NCI-H524 (cell line): Measurements from ENCODE around the gene AP3S1.
"Not testable (repeated sequence)": the region's sequence is repeated elsewhere in the genome, so short reads cannot be mapped to it uniquely, and the experiment has no call there.

ENCODE experiments used
- DNase-seq, 2 experiments: peaks; one replicate each; lab custom pipeline; 2025; lab: John Stamatoyannopoulos, UW

Gene AP3S1

GRCh38 chr5:115841382-115842088 lies at the start of gene AP3S1, which contains the start of gene ATG12:
AP3S1 (plus strand) TSS chr5:115841935; CDS start chr5:115842038, 103 bp downstream.
ATG12 (minus strand) TSS chr5:115841565; CDS start chr5:115841552, 13 bp downstream.
- peak; percentile 84 to 90 for DNase-seq

DNA sequence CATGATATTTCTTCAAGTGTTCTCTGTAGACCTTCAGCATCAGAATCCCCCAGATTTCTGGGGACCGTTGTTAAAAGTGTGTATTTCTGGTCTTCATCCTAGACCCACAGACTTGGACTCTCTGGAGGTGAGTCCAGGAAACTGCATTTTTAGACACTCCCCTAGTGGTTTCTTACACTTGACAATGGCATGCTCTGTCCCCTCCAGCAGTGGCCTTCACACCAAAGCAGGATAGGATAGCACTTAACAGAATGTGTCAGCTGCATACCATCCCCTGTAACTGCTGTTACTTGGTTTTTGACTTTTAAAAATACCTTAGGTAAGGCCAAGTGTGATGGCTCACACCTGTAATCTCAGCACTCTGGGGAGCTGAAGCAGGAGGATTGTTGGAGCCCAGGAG lies 46.0 kb upstream of the AP3S1 start:
- DNase-seq, result no peak

DNA sequence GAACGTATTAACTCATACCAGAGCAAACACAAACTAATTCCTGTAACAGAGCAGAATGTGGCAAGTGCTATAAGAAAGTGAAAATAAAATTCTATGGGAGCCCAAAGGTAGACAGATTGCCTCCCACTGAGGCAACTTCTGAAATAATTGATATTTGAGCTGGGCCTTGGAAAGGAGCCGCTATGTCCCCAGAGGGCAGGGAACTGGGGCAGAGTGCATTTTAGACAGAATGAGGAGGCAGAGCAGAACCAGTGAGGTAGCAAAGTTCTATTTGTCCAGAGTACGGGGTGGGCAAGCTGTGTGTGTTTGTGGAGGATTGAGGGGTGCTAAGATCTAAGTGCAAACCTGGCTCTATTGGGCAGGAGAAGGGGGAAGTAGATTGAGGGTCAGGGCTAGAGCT lies 45.1 kb upstream of the AP3S1 start:
- DNase-seq, result no peak

DNA sequence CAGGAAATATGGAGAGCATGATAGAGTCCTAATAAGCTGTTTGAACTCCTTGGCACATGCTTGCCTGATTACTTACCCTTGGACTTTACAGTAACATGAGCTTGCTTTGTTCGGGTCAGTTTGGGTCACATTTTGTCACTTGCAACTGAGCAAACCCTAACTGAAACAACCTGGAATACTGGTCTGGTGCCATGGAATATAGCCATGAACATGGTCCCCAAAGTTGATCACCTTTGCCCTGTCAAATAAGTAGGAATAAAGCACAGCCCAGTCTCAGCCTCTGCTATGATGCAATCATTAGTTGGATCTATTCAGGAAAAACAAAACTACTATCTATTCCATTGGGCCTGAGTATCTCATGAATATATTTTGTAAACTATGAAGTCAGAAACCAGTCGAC lies 43.5 kb upstream of the AP3S1 start:
- DNase-seq, result no peak

DNA sequence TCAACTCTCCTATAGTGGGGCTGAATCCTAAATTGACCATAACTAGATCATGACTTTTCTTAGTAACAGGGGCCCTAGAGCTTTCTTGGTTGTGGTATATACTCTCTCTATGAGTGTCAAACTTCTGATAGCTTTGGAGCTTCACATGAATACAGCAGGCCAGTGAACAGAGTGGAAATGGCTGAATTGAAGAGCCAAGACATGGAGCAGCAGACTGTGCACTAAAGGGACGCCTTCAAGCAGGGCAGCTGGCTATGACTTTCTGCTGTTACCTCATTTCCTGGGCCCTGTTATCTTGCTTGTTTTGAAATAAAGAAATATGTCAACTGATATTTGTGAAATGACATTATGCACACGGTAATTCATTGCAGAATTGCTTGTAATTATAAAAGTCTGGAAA lies 41.6 kb upstream of the AP3S1 start:
- no peak for DNase-seq

GRCh38 chr5:115801152-115801551 lies 40.6 kb upstream of the AP3S1 start:
- no peak for DNase-seq

DNA sequence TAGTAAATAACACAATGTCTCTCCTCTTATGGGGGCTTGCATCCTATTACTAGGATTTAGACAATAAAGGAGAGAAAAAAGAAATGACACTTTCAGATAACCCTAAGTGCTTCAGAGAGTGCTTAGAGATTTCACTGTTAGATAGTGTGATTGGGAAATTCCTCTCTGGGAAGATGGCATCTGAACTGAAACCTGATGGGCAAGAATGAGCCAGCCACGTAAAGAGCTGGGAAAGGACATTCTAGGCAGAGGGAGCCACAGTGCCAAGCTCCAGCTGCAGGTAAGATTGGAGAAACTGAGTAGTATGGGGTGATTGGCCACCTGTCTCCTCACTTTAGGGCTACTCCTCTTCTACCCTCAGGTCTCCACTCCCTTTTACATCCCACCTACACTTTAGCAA lies 39.8 kb upstream of the AP3S1 start:
- no peak for DNase-seq

DNA sequence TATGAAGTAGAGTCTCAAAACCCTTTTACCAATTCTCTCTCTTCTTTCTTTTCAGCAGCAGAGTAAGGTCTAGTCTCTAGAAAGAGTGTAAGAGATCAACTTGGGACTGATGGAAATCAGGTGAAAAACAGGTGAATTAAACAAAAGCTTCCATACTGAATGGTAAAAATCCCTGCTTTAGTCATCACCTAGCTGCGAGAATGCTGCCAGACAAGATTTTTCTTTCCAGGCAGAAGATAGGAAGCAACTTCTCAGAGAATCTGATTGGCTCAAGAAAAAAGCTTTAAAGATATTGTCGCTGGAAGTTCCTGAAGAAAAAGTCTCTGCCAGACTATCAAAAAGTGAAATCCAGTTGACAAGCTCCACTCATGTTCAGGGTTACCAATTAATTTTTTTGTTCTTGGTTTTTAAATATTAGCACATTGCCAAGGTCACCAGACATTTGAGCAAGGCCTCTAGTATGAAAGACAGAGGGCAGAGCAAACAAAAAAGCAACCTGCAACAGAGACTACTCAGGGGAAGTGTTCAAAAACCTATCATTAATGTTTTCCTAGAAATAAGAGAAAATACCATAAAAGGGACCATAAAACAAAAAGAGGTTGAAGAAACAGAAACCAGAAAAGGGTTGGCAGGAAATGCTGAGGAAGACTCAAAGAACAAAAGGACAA lies 34.6 kb upstream of the AP3S1 start:
- no peak for DNase-seq

DNA sequence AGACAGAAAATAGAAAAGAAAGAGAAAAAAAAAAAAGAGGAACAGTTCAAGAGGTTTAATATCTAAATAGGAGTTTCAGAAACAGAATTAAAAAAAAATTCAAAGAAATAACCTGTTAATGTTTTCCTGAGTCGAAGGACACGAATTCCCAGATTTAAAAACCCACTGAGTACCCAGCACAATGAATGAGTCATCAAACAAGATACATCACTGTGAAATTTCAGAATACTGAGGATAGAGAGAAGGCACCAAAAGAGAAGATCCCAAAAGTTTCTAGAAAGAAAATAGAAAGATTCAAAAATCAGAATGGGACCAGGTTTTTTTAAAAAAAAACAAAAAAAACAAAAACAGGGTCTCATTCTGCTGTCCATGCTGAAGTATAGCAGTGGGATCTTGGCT lies 34.1 kb upstream of the AP3S1 start:
- no peak for DNase-seq

- DNase-seq, result not testable (repeated sequence)
Measured at GRCh38 chr5:115808066-115808465, 33.7 kb upstream of the AP3S1 start.

DNA sequence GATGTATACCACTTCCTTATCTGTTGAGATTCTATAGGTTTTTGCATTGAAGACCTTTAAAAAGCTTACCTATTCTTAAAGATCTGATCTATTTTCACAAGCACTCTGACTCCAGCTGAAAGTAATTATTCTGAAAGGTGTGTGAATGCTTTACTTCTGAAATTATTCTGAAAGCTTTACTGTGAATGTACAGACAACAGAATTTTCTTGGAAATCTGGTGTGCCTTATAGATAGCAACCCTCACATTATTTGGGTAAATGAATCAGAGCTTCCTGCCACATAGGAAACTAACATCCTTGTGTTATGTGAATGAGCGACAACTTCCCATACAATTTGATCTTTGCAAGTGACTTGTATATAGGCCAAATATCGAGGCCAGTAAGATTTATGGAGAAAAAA lies 31.8 kb upstream of the AP3S1 start:
- DNase-seq, result no peak

- no peak for DNase-seq
Measured at GRCh38 chr5:115810761-115811160, 31.0 kb upstream of the AP3S1 start.

GRCh38 chr5:115811406-115811805 lies 30.3 kb upstream of the AP3S1 start:
- no peak for DNase-seq

GRCh38 chr5:115812372-115812771 lies 29.4 kb upstream of the AP3S1 start:
- no peak for DNase-seq

DNA sequence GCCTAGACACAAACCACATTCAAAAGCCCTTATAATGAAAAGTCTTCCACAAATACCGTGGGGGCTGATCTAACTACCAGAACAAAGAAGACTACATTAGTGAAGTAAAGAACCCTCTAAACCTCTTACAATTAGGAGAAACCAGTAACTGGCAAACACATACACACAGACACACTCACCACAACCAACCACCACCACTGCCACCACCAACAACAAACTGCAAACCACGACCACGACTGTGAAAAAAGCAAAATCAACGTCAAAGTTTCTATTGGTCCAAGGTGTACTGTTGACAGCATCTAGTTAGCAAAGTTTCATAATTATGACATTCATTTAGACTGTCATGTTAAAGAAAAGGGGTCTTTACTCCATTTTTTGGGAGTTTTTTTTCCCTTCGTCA lies 28.0 kb upstream of the AP3S1 start:
- DNase-seq, result no peak

DNA sequence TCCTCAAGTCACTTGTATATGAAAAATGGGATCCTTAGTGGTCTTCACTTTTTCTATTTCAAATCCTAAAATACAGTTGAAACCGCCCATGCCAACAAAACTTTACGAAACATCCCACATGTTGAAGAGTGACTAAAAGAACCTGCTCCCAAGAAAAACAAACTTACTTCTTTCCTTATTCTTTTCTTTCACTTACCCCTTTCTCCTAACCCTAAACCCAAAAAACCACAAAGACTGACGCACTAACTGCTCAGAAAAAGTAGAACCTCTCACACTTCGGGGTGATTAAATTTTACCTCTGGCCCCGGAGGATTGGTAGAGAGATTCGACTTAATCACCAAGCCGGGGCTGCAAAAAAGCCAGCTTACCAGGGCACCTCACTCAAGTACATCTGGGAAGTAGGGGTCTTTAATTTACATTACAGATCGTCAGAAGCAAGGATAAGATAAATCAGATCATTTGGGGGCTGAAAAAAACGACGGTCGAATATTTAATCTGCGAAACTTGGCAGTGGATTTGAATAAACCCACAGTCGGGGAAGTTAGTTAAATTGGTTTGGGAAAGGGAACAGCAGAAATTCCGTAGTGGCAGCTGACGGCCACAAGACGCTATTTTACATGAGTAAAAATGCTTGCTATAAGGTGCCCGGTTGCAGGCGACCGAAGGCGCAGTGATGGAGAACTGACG lies 26.6 kb upstream of the AP3S1 start:
- DNase-seq, result peak in 1 of 2 experiments; percentile 26

DNA sequence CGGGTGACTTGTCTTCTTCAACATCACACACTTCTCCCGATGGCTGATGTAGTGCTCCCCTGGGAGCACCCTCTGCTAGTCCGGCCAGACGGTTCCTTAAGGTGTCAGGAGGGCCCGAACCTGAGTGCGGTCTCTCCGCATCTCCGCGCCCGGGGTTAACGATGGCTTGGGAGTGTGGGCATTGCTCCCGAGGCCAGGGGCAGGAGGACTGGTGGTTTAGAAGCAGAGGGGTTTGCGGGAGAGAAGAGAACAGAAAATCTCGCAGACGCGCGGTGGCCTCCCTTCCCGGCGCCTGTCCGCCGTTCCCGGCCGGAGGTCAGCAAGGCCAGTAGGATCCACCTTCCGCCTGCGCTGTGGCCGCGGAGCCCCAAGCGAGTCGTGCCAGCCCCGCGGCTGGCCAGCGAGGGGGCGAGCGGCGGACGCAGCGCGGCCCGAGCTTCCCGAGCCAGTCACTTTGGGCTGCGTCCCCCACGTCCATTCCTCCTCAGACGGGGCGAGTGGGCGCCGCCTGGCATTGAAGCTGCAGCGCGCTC lies 26.0 kb upstream of the AP3S1 start:
- DNase-seq, result peak in 1 of 2 experiments; percentile 21

DNA sequence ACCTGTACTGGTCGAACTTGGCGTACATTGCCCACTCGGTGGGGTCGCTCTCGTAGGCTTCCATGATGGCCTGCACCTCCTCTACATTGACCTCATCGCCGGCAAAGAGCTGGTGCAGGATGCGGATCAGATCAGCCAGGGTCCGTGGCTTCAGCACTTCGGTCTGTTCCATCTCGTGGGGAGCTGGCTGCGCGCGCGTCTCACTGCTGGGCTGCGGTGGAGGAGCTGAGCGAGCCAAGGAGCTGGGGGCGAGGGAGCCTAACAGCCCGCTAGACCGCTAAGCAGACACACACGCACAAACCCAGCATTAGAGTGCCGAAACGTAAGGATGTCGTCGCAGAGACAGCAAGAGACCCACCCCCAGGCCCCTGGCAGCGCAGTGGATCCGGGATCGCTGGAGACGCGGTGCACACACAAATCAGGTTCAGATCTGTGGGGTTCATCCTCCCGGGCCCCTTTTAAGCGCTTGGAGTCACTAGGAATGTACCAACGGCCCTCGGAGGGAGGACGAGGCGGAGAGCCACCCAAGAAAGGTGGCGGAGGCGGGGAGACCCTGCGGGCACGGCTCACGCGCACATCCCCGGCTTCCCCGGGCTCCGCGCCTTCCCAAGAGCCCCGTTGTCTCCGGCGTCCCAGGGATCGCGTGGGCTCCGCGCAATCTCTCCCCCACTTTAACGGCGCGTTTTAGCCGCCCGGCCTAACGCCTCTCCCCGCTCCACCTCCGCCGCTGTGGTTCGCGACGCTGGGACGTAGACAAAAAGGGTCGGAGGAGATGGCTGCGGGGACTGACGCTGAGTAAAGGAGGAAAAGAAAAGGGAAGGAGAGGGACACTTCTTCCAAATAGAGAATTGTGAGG lies 25.3 kb upstream of the AP3S1 start, which contains the start of gene CDO1:
CDO1 (minus strand) TSS at position 434 of the 856 bp plus-strand sequence; CDS start at position 172, 262 bp downstream.
- DNase-seq, result peak; percentile 6 to 53

DNA sequence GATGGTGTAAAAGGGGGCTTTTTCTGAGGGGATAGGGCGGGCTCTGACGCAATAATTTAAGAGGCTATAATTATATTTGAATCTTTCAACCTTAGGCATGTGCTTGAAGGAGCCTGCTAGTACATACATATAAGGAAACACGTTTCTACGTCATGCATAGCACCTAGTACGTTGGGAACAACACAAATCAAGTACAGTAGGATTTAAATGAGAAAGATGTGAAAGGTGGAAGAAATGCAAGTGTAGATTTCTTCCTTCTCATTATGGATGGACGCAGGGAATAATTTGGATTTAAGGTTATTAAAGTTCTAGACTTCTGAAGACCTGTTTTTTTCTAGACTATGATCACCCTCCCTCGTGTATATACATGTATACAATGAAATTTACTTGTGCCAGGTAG lies 24.3 kb upstream of the AP3S1 start:
- no peak for DNase-seq

- DNase-seq, result no peak
Measured at GRCh38 chr5:115818821-115819220, 22.9 kb upstream of the AP3S1 start.

DNA sequence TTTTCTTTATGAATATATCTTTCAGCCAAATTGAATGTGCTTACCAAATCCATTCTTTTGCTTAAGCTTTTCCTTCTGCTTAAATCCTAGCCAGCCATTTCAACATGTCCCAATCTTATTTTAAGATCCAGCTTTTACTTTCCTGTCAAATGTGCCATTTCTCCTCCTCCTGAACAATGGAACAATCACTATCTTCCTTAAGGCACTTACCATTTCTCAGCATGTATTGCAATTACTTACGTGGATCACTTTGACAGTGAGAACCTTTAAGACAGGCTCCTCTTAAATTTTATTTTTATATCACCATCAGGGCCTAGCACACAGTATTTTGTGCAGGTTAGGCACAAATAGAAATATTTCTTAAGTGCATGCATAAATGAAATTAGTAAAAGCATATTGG lies 20.9 kb upstream of the AP3S1 start:
- no peak for DNase-seq

- not testable (repeated sequence) for DNase-seq
Measured at GRCh38 chr5:115824983-115825382, 16.8 kb upstream of the AP3S1 start.
